Adipocyte (in vitro differentiated cells): ENCODE data around the gene TLR7.

Source experiments
- DNase-seq: peaks from one replicate; pipeline ENCODE4 v3.0.0-alpha.2; 2015; ENCODE audit warnings: low read depth
- H3K27me3 ChIP-seq: replicated peaks from 2 replicates; pipeline ENCODE4 v1.7.0; 2013; ENCODE audit warnings: mild to moderate bottlenecking, low read length, moderate library complexity; ENCODE audit not compliant: control insufficient read depth, insufficient read depth
- H3K36me3 ChIP-seq: 2 replicates; pipeline ENCODE4 v1.7.0; 2013; ENCODE audit warnings: low read length, mild to moderate bottlenecking, moderate library complexity; ENCODE audit not compliant: control insufficient read depth, insufficient read depth, severe bottlenecking
- H3K4me1 ChIP-seq: 2 replicates; pipeline ENCODE4 v1.7.0; 2013; ENCODE audit warnings: mild to moderate bottlenecking, low read length, moderate library complexity; ENCODE audit not compliant: control insufficient read depth, insufficient read depth
- H3K4me3 ChIP-seq: 2 replicates; pipeline ENCODE4 v1.7.0; 2013; ENCODE audit warnings: mild to moderate bottlenecking, low read length, moderate library complexity
- H3K9ac ChIP-seq: 2 replicates; pipeline ENCODE4 v1.7.0; 2013; ENCODE audit warnings: mild to moderate bottlenecking, low read length, moderate library complexity
- H3K9me3 ChIP-seq: 2 replicates; pipeline ENCODE4 v1.7.0; 2013; ENCODE audit warnings: mild to moderate bottlenecking, low read length, moderate library complexity; ENCODE audit not compliant: control insufficient read depth

TLR7 gene

GRCh38 chrX:12932244-12932643, 65.4 kb downstream of the TLR7 start:
- H3K27me3 ChIP-seq: no peaks in the 10 kb centered on the region

DNA sequence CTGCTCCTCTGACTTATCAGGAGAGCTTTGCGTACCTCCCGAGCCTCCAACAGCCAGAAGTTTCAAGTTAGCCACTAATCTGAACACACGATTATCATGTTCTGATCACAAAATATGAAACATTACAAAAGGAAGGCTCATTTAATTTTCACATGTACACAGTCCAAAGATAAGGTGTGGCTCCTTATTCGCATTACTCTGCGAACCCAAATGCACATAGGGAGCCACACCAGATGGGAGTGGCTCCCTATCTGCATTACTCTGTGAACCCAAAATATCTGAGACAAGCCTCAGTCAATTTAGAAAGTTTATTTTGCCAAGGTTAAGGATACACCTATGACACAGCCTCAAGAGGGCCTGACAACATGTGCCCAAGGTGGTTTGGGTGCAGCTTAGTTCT, 68.0 kb downstream of the TLR7 start:
- H3K9me3 ChIP-seq: no peaks in the 10 kb centered on the region

More at GRCh38 chrX:12932244-12932643, 65.4 kb downstream of the TLR7 start:
- Histone ChIP-seq H3K9ac (no peak overlapping the region), H3K4me1 (no peaks in the 10 kb centered on the region), H3K4me3 (no peak overlapping the region), H3K36me3 (no peaks in the 10 kb centered on the region), H3K9me3 (peaks cover 4% of the 10 kb centered on the region)
- no peak for DNase-seq

DNA sequence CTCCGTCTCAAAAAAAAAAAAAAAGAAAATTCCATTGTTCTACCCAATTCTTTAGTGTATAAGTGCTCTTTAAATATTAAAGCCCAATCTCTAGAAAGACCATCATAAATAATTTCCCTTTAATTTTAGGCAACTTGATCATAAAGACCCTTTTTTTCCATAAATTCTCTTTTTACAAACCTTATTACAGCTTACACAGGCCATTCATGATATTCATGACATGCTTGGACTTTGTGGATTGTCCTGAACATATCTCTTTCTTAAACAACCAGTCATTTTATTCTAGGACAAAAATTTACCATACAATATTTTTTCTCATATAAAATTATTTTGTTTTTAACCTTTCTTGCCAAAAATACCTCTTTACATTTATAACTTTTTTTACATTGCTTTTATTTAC, 70.1 kb downstream of the TLR7 start:
- Histone ChIP-seq H3K4me1 (no peaks in the 10 kb centered on the region), H3K27me3 (no peaks in the 10 kb centered on the region), H3K4me3 (no peak overlapping the region), H3K9me3 (no peaks in the 10 kb centered on the region), H3K9ac (no peak overlapping the region), H3K36me3 (no peaks in the 10 kb centered on the region)
- no peak for DNase-seq

More for the DNA sequence above, 68.0 kb downstream of the TLR7 start:
- H3K4me1 ChIP-seq: no peaks in the 10 kb centered on the region
- H3K4me3 ChIP-seq: no peak overlapping the region
- H3K9ac ChIP-seq: no peak overlapping the region
- H3K27me3 ChIP-seq: no peaks in the 10 kb centered on the region
- no peak for DNase-seq
- no peaks in the 10 kb centered on the region for H3K36me3 ChIP-seq
